Esophagus squamous epithelium (tissue), 5 donors: Measurements from ENCODE around the gene RPA1. TPM values are rescaled to one million over a fixed set of nuclear protein-coding genes. Genes with fewer than 3 reads are reported as not detected.

Source experiments
- DNase-seq: peaks from one replicate; lab custom pipeline; 2025; lab: John Stamatoyannopoulos, UW
- H3K27ac ChIP-seq, 4 donors: fragments of 200-600 bp; sonication (generic); one replicate each; pipeline ENCODE4 v1.5.1; 2016 to 2019; ENCODE audit warnings: mild to moderate bottlenecking in 1 of 4
- H3K27me3 ChIP-seq, 4 donors: fragments of 200-600 bp; sonication (generic); 1 replicate in 3 of 4; 2 replicates in 1 of 4; pipeline versions ENCODE4 v1.5.1 to v1.6.0; 2017 to 2021; ENCODE audit warnings: antibody characterized with exemption in 1 of 4
- H3K36me3 ChIP-seq, 3 donors: fragments of 200-600 bp; sonication (generic); one replicate each; pipeline ENCODE4 v1.5.1; 2016 to 2019
- H3K4me1 ChIP-seq, 3 donors: fragments of 200-600 bp; sonication (generic); one replicate each; pipeline ENCODE4 v1.5.1; 2017 to 2019
- H3K4me3 ChIP-seq, 4 donors: fragments of 200-600 bp; sonication (generic); 1 replicate in 3 of 4; 2 replicates in 1 of 4; pipeline ENCODE4 v1.5.1; 2016 to 2019; ENCODE audit warnings: mild to moderate bottlenecking in 2 of 4, moderate library complexity in 1 of 4
- H3K9me3 ChIP-seq, 3 donors: fragments of 200-600 bp; sonication (generic); one replicate each; pipeline ENCODE4 v1.5.1; 2016 to 2019
- CTCF ChIP-seq, 6 experiments: fragments of 450-650 bp in 4 of 6; fragments of 200-600 bp in 2 of 6; sonication (generic) in 2 of 6; IDR thresholded peaks; one replicate each; pipeline ENCODE4 v1.5.1; 2016 to 2019; ENCODE audit warnings: antibody characterized with exemption in 6 of 6, mild to moderate bottlenecking in 4 of 6, moderate library complexity in 4 of 6
- POLR2A ChIP-seq, 4 donors: fragments of 450-650 bp; IDR thresholded peaks; one replicate each; pipeline ENCODE4 v1.6.1; 2017; ENCODE audit warnings: antibody characterized with exemption in 4 of 4, mild to moderate bottlenecking in 4 of 4, moderate library complexity in 3 of 4
- WGBS, 2 donors: methylation state at CpG; one replicate each; pipeline ENCODE4 v1.1.5; 2018; 5-methylcytosine and 5-hydroxymethylcytosine counted together
- intact Hi-C: fragments of 100-400 bp; cut with DNase I; formaldehyde crosslinking; loops from one replicate; pipeline ENCODE4 v1.15.0; 2022
- total RNA-seq, 4 donors: library from RNA; depleted of rRNA; stranded (reverse); fragments of >200 nt; gene quantifications; one replicate each; pipeline ENCODE4 v1.1.0, GENCODE V29; 2016
- donor health status: DM: yes; HTN: yes; CAD: no.

The RPA1 gene
- total RNA-seq, 4 donors from 2014 or later = 16.3 to 29.8 (median 25.6) TPM

- no peaks in the 10 kb centered on the region for H3K4me1 ChIP-seq
- WGBS, 2 donors = 80 to 83% methylated on average over 18 to 23 of the region's 29 CpGs
- H3K27me3 ChIP-seq = peaks cover 0 to 52% (median 2%) of the 10 kb centered on the region in 4 donors
- H3K9me3 ChIP-seq = no peaks in the 10 kb centered on the region
- intact Hi-C loops = no loop called here
- no peak overlapping the region for H3K27ac ChIP-seq
- TF ChIP-seq POLR2A (IDR thresholded peaks at IDR 0.05) = no peak
- no peak for TF ChIP-seq CTCF (IDR thresholded peaks at IDR 0.05)
- DNase-seq = no peak
- H3K4me3 ChIP-seq = no peak overlapping the region
- no peaks in the 10 kb centered on the region for H3K36me3 ChIP-seq
These were observed 87.3 kb downstream of the RPA1 start for GRCh38 chr17:1916963-1917715.

- peaks cover 0 to 38% (median 0%) of the 10 kb centered on the region in 4 donors for H3K27me3 ChIP-seq
- intact Hi-C loops = no loop called here
- H3K4me3 ChIP-seq = no peak overlapping the region
- no peak overlapping the region for H3K27ac ChIP-seq
- H3K4me1 ChIP-seq = no peaks in the 10 kb centered on the region
- H3K36me3 ChIP-seq = no peaks in the 10 kb centered on the region
- no peaks in the 10 kb centered on the region for H3K9me3 ChIP-seq
- 87 to 91% methylated on average over 18 to 20 of the region's 29 CpGs for WGBS, 2 donors
- TF ChIP-seq CTCF (IDR thresholded peaks at IDR 0.05) = no peak
- TF ChIP-seq POLR2A (IDR thresholded peaks at IDR 0.05) = no peak
- DNase-seq = no peak
These were observed 88.7 kb downstream of the RPA1 start for GRCh38 chr17:1918346-1919162.

GRCh38 chr17:1919201-1919600 lies 89.4 kb downstream of the RPA1 start:
- intact Hi-C loops = no loop called here
- 83 to 84% methylated on average over 7 to 13 of the region's 13 CpGs for WGBS, 2 donors
- Histone ChIP-seq H3K4me1 (no peaks in the 10 kb centered on the region), H3K4me3 (no peak overlapping the region), H3K27me3 (peaks cover 0 to 32% (median 0%) of the 10 kb centered on the region in 4 donors), H3K9me3 (no peaks in the 10 kb centered on the region), H3K27ac (no peak overlapping the region), H3K36me3 (no peaks in the 10 kb centered on the region)
- no peak for DNase-seq
- no peak for TF ChIP-seq CTCF (IDR thresholded peaks at IDR 0.05)
- no peak for TF ChIP-seq POLR2A (IDR thresholded peaks at IDR 0.05)

- H3K27ac ChIP-seq = no peak overlapping the region
- no peak for TF ChIP-seq POLR2A (IDR thresholded peaks at IDR 0.05)
- TF ChIP-seq CTCF (IDR thresholded peaks at IDR 0.05) = no peak
- WGBS, 2 donors = 75 to 84% methylated on average over 11 to 12 of the region's 19 CpGs
- peaks cover 0 to 14% (median 0%) of the 10 kb centered on the region in 4 donors for H3K27me3 ChIP-seq
- intact Hi-C loops = no loop called here
- H3K4me1 ChIP-seq = no peaks in the 10 kb centered on the region
- H3K36me3 ChIP-seq = no peaks in the 10 kb centered on the region
- DNase-seq = no peak
- no peak overlapping the region for H3K4me3 ChIP-seq
- H3K9me3 ChIP-seq = no peaks in the 10 kb centered on the region
These were observed 91.1 kb downstream of the RPA1 start for GRCh38 chr17:1920948-1921351.

GRCh38 chr17:1928976-1929375 lies 99.2 kb downstream of the RPA1 start:
- Histone ChIP-seq H3K4me1 (peaks cover 3 to 11% (median 8%) of the 10 kb centered on the region in 3 donors), H3K36me3 (no peaks in the 10 kb centered on the region), H3K27me3 (peaks cover 0 to 6% (median 0%) of the 10 kb centered on the region in 4 donors), H3K9me3 (no peaks in the 10 kb centered on the region), H3K27ac (no peak overlapping the region), H3K4me3 (no peak overlapping the region)
- WGBS, 2 donors = 80 to 97% methylated on average over 7 to 12 of the region's 12 CpGs
- intact Hi-C loops = no loop called here
- TF ChIP-seq CTCF (IDR thresholded peaks at IDR 0.05) (no peak), POLR2A (IDR thresholded peaks at IDR 0.05) (no peak)
- no peak for DNase-seq
